Colonic mucosa (tissue), 4 donors: ENCODE data around the gene JAKMIP1. TPM values are rescaled to one million over a fixed set of nuclear protein-coding genes. Genes with fewer than 3 reads are reported as not detected.

Source experiments
- DNase-seq: peaks from one replicate; pipeline ENCODE4 v3.0.0-alpha.2; 2020
- H3K27ac ChIP-seq: fragments of 200-600 bp; one replicate; pipeline ENCODE4 v1.8.0; 2021
- H3K27me3 ChIP-seq: fragments of 200-600 bp; one replicate; pipeline ENCODE4 v1.8.0; 2021
- H3K36me3 ChIP-seq: fragments of 200-600 bp; one replicate; pipeline ENCODE4 v1.8.0; 2021
- H3K4me1 ChIP-seq: fragments of 200-600 bp; one replicate; pipeline ENCODE4 v1.8.0; 2021; ENCODE audit warnings: mild to moderate bottlenecking
- H3K4me3 ChIP-seq: fragments of 200-600 bp; one replicate; pipeline ENCODE4 v1.8.0; 2021
- H3K9ac ChIP-seq, 2 donors: one replicate each; pipeline ENCODE4 v1.7.0; 2013; ENCODE audit warnings: control low read depth in 2 of 2, low read depth in 2 of 2, low read length in 2 of 2
- H3K9me3 ChIP-seq: fragments of 200-600 bp; one replicate; pipeline ENCODE4 v1.8.0; 2021
- CTCF ChIP-seq: fragments of 200-600 bp; IDR thresholded peaks from one replicate; pipeline ENCODE4 v1.8.0; 2022; ENCODE audit warnings: antibody characterized with exemption, mild to moderate bottlenecking
- intact Hi-C: fragments of 100-400 bp; cut with DNase I; formaldehyde crosslinking; loops from one replicate; pipeline ENCODE4 v1.14.1; 2022
- total RNA-seq, 2 donors: library from RNA; stranded (reverse); fragmentation: NEBNext Ultra II Directional in 1 of 2; extraction: Animal tissue kit (Norgen Biotek cat#: 25700) in 1 of 2; gene quantifications; one replicate each; pipeline ENCODE4 v1.2.1, GENCODE V29; 2021
- donor health status: healthy.
- donor health status: DM: no; HTN: no; CAD: no.
- donor health status: DM: no; HTN: no; CAD: no.

The JAKMIP1 gene
- total RNA-seq, 2 donors from 2014 or later = 0.19 to 0.42 TPM

GRCh38 chr4:6190486-6190885 lies 9.9 kb downstream of the JAKMIP1 start:
- no peaks in the 10 kb centered on the region for H3K4me1 ChIP-seq
- H3K36me3 ChIP-seq = no peaks in the 10 kb centered on the region
- no peak for DNase-seq
- H3K9me3 ChIP-seq = no peaks in the 10 kb centered on the region
- no peak overlapping the region for H3K9ac ChIP-seq
- intact Hi-C loops = no loop called here
- no peak overlapping the region for H3K4me3 ChIP-seq
- H3K27me3 ChIP-seq = no peaks in the 10 kb centered on the region
- TF ChIP-seq CTCF = no peak
- H3K27ac ChIP-seq = no peak overlapping the region

GRCh38 chr4:6189511-6189910 lies 10.8 kb downstream of the JAKMIP1 start:
- no peaks in the 10 kb centered on the region for H3K9me3 ChIP-seq
- H3K4me3 ChIP-seq = no peak overlapping the region
- TF ChIP-seq CTCF = no peak
- no peaks in the 10 kb centered on the region for H3K4me1 ChIP-seq
- no peaks in the 10 kb centered on the region for H3K27me3 ChIP-seq
- H3K9ac ChIP-seq = no peak overlapping the region
- H3K36me3 ChIP-seq = no peaks in the 10 kb centered on the region
- intact Hi-C loops = no loop called here
- DNase-seq = no peak
- no peak overlapping the region for H3K27ac ChIP-seq

GRCh38 chr4:6188687-6189305 lies 11.6 kb downstream of the JAKMIP1 start:
- no peak for DNase-seq
- no peak for TF ChIP-seq CTCF
- no peaks in the 10 kb centered on the region for H3K9me3 ChIP-seq
- no peaks in the 10 kb centered on the region for H3K27me3 ChIP-seq
- H3K27ac ChIP-seq = no peak overlapping the region
- no peak overlapping the region for H3K4me3 ChIP-seq
- intact Hi-C loops = no loop called here
- no peak overlapping the region for H3K9ac ChIP-seq
- H3K4me1 ChIP-seq = no peaks in the 10 kb centered on the region
- no peaks in the 10 kb centered on the region for H3K36me3 ChIP-seq

GRCh38 chr4:6184169-6184568 lies 16.2 kb downstream of the JAKMIP1 start:
- Histone ChIP-seq H3K9ac (no peak overlapping the region), H3K4me1 (no peaks in the 10 kb centered on the region), H3K27me3 (no peaks in the 10 kb centered on the region), H3K4me3 (no peak overlapping the region), H3K9me3 (no peaks in the 10 kb centered on the region), H3K36me3 (no peaks in the 10 kb centered on the region), H3K27ac (no peak overlapping the region)
- no peak for TF ChIP-seq CTCF
- no peak for DNase-seq
- intact Hi-C loops = no loop called here

GRCh38 chr4:6183740-6184139 lies 16.6 kb downstream of the JAKMIP1 start:
- H3K9me3 ChIP-seq = no peaks in the 10 kb centered on the region
- intact Hi-C loops = no loop called here
- no peak for DNase-seq

More at GRCh38 chr4:6183740-6184139, 16.6 kb downstream of the JAKMIP1 start:
- Histone ChIP-seq H3K4me1 (no peaks in the 10 kb centered on the region), H3K4me3 (no peak overlapping the region), H3K27me3 (no peaks in the 10 kb centered on the region), H3K9ac (no peak overlapping the region), H3K36me3 (no peaks in the 10 kb centered on the region), H3K27ac (no peak overlapping the region)
- TF ChIP-seq CTCF = no peak
